ENCODE results near the gene GDPD4.

GRCh38 chr11:77189588-77190210, 111.8 kb downstream of the GDPD4 start:
- TF ChIP-seq CTCF (IDR thresholded peaks at IDR 0.05) (no peak), POLR2A (IDR thresholded peaks at IDR 0.05; ENCODE audit: low read depth) (no peak)

Data from esophagus muscularis mucosa (tissue), 3 donors.